PFSK-1 (cell line): Measurements from ENCODE around the gene ZCWPW1.

Source experiments
- FOXP2 ChIP-seq: optimal IDR thresholded peaks from 2 replicates; pipeline ENCODE3; 2011; ENCODE audit warnings: borderline replicate concordance, control low read depth, inconsistent platforms; ENCODE audit not compliant: insufficient read depth; ENCODE audit errors: extremely low read length, extremely low read depth
- POLR2AphosphoS5 ChIP-seq: IDR thresholded peaks from 2 replicates; pipeline ENCODE4 v1.6.1; 2012; ENCODE audit warnings: low read depth, mild to moderate bottlenecking, control low read depth, low read length, moderate library complexity
- REST ChIP-seq, 2 experiments: IDR thresholded peaks; 2 replicates each; pipeline versions ENCODE4 v1.6.1 to v1.8.0; 2011 to 2012; ENCODE audit warnings: low read depth in 2 of 2, low read length in 2 of 2, control low read depth in 1 of 2, inconsistent platforms in 1 of 2, mild to moderate bottlenecking in 1 of 2, moderate library complexity in 1 of 2; ENCODE audit not compliant: insufficient read depth in 1 of 2
- SIN3A ChIP-seq: IDR thresholded peaks from 2 replicates; pipeline ENCODE4 v1.6.1; 2012; ENCODE audit warnings: mild to moderate bottlenecking, low read length, moderate library complexity, borderline replicate concordance; ENCODE audit not compliant: insufficient read depth
- TAF1 ChIP-seq: IDR thresholded peaks from 2 replicates; pipeline ENCODE4 v1.6.1; 2012; ENCODE audit warnings: low read length, control low read depth, borderline replicate concordance; ENCODE audit not compliant: insufficient read depth

ZCWPW1 gene

GRCh38 chr7:100455206-100455605, 26.7 kb upstream of the ZCWPW1 start:
- TF ChIP-seq REST (IDR thresholded peaks at IDR 0.05; ENCODE audit: insufficient read depth in 1 of 2, low read depth in 2 of 2, low read length in 2 of 2) (no peak), TAF1 (no peak), SIN3A (no peak), POLR2AphosphoS5 (no peak), FOXP2 (no peak)

GRCh38 chr7:100452513-100452912, 24.0 kb upstream of the ZCWPW1 start:
- TF ChIP-seq REST (IDR thresholded peaks at IDR 0.05; ENCODE audit: insufficient read depth in 1 of 2, low read depth in 2 of 2, low read length in 2 of 2) (no peak), FOXP2 (no peak), POLR2AphosphoS5 (no peak), TAF1 (no peak), SIN3A (no peak)

- no peak for TF ChIP-seq FOXP2
- no peak for TF ChIP-seq POLR2AphosphoS5
These were observed 20.8 kb upstream of the ZCWPW1 start for GRCh38 chr7:100449190-100449795.

GRCh38 chr7:100446040-100446439, 17.5 kb upstream of the ZCWPW1 start:
- TF ChIP-seq SIN3A, result no peak
- no peak for TF ChIP-seq TAF1
- no peak for TF ChIP-seq POLR2AphosphoS5
- TF ChIP-seq REST (IDR thresholded peaks at IDR 0.05; ENCODE audit: insufficient read depth in 1 of 2, low read depth in 2 of 2, low read length in 2 of 2), result no peak
- no peak for TF ChIP-seq FOXP2

GRCh38 chr7:100444311-100445278, 16.1 kb upstream of the ZCWPW1 start:
- TF ChIP-seq FOXP2 (peak; percentile 86), REST (IDR thresholded peaks at IDR 0.05; ENCODE audit: insufficient read depth in 1 of 2, low read depth in 2 of 2, low read length in 2 of 2) (peak; percentile 35 to 39; a peak in 2 of 4 replicates), POLR2AphosphoS5 (no peak)
